ENCODE measurements around the gene BCKDHB. TPM values are rescaled to one million over a fixed set of nuclear protein-coding genes. Genes with fewer than 3 reads are reported as not detected.
A peak's percentile ranks its signal among the peaks of the same experiment; 100 is the strongest.

BCKDHB gene
- total and polyA plus RNA-seq, 8 donors: 7.8 to 44.6 (median 20.3) TPM

- Histone ChIP-seq H3K4me3 (no peak overlapping the region), H3K27ac (no peak overlapping the region), H3K9me3 (peaks cover 0 to 5% (median 0%) of the 10 kb centered on the region in 4 donors), H3K27me3 (no peaks in the 10 kb centered on the region), H3K4me1 (no peaks in the 10 kb centered on the region), H3K36me3 (no peaks in the 10 kb centered on the region)
- no peak for DNase-seq
- intact Hi-C loops (cut with DNase I; ENCODE audit: low total_unique reads): no loop called here
- WGBS, 5 donors: 88 to 90% (median 90%) methylated on average over 3 of the region's 3 CpGs
- no peak for TF ChIP-seq EP300 (IDR thresholded peaks at IDR 0.05)
- TF ChIP-seq POLR2A (IDR thresholded peaks at IDR 0.05): no peak
- TF ChIP-seq CTCF (IDR thresholded peaks at IDR 0.05): no peak
- no peak for TF ChIP-seq POLR2AphosphoS5 (IDR thresholded peaks at IDR 0.05)
Observed at GRCh38 chr6:80364149-80364548, 257.7 kb downstream of the BCKDHB start.

- intact Hi-C loops (cut with DNase I; ENCODE audit: low total_unique reads): no loop called here
- WGBS, 5 donors: 71 to 99% (median 87%) methylated on average over 4 of the region's 4 CpGs
- H3K36me3 ChIP-seq: no peaks in the 10 kb centered on the region
Observed at GRCh38 chr6:80366051-80366450, 259.6 kb downstream of the BCKDHB start.

GRCh38 chr6:80366714-80367113 lies 260.2 kb downstream of the BCKDHB start:
- no peak for TF ChIP-seq POLR2A (IDR thresholded peaks at IDR 0.05)
- no peak for TF ChIP-seq POLR2AphosphoS5 (IDR thresholded peaks at IDR 0.05)
- no peak for TF ChIP-seq EP300 (IDR thresholded peaks at IDR 0.05)
- no peak for TF ChIP-seq CTCF (IDR thresholded peaks at IDR 0.05)
- H3K9me3 ChIP-seq: peaks cover 0 to 5% (median 0%) of the 10 kb centered on the region in 4 donors
- no peaks in the 10 kb centered on the region for H3K4me1 ChIP-seq
- no peaks in the 10 kb centered on the region for H3K27me3 ChIP-seq
- no peak overlapping the region for H3K27ac ChIP-seq
- H3K4me3 ChIP-seq: no peak overlapping the region
- intact Hi-C loops (cut with DNase I; ENCODE audit: low total_unique reads): no loop called here
- H3K36me3 ChIP-seq: no peaks in the 10 kb centered on the region
- peak in 1 of 2 donors; percentile 50 for DNase-seq

More at GRCh38 chr6:80366051-80366450, 259.6 kb downstream of the BCKDHB start:
- Histone ChIP-seq H3K9me3 (peaks cover 0 to 5% (median 0%) of the 10 kb centered on the region in 4 donors), H3K4me3 (no peak overlapping the region), H3K4me1 (no peaks in the 10 kb centered on the region), H3K27me3 (no peaks in the 10 kb centered on the region), H3K27ac (no peak overlapping the region)
- no peak for DNase-seq
- TF ChIP-seq CTCF (IDR thresholded peaks at IDR 0.05) (no peak), EP300 (IDR thresholded peaks at IDR 0.05) (no peak), POLR2AphosphoS5 (IDR thresholded peaks at IDR 0.05) (no peak), POLR2A (IDR thresholded peaks at IDR 0.05) (no peak)

GRCh38 chr6:80376411-80376810 lies 269.9 kb downstream of the BCKDHB start:
- intact Hi-C loops (cut with DNase I; ENCODE audit: low total_unique reads): no loop called here
- H3K4me3 ChIP-seq: no peak overlapping the region

More at GRCh38 chr6:80376411-80376810, 269.9 kb downstream of the BCKDHB start:
- DNase-seq: no peak
- no peaks in the 10 kb centered on the region for H3K27me3 ChIP-seq
- no peak for TF ChIP-seq CTCF (IDR thresholded peaks at IDR 0.05)
- no peak for TF ChIP-seq EP300 (IDR thresholded peaks at IDR 0.05)
- no peak for TF ChIP-seq POLR2A (IDR thresholded peaks at IDR 0.05)
- no peak for TF ChIP-seq POLR2AphosphoS5 (IDR thresholded peaks at IDR 0.05)
- no peaks in the 10 kb centered on the region for H3K9me3 ChIP-seq
- H3K27ac ChIP-seq: no peak overlapping the region
- H3K4me1 ChIP-seq: no peaks in the 10 kb centered on the region
- H3K36me3 ChIP-seq: no peaks in the 10 kb centered on the region

All from stomach (tissue), 9 donors.